ENCODE data around the gene ERLEC1. TPM values are rescaled to one million over a fixed set of nuclear protein-coding genes. Genes with fewer than 3 reads are reported as not detected.

Gene ERLEC1
- total RNA-seq, 1 donor = 95.2 TPM

GRCh38 chr2:53865264-53865663 is 78.4 kb downstream of the ERLEC1 start:
- peaks cover 63% of the 10 kb centered on the region for H3K36me3 ChIP-seq (ENCODE audit: insufficient read depth, low read length)
- no peak for TF ChIP-seq CTCF (IDR thresholded peaks at IDR 0.05; ENCODE audit: extremely low read depth, low read depth, low read length)
- no peak for DNase-seq (ENCODE audit: insufficient read length, low spot score, missing footprints)

GRCh38 chr2:53865962-53866361 is 79.1 kb downstream of the ERLEC1 start:
- TF ChIP-seq CTCF (IDR thresholded peaks at IDR 0.05; ENCODE audit: extremely low read depth, low read depth, low read length) = no peak
- Histone ChIP-seq H3K27me3 (ENCODE audit: insufficient read depth, low read length) (no peaks in the 10 kb centered on the region), H3K4me2 (ENCODE audit: insufficient read depth, low read length) (no peak overlapping the region), H3K27ac (ENCODE audit: low read depth, low read length) (no peak overlapping the region), H3K36me3 (ENCODE audit: insufficient read depth, low read length) (peaks cover 68% of the 10 kb centered on the region), H2AFZ (ENCODE audit: low read length) (no peak overlapping the region), H3K4me1 (ENCODE audit: insufficient read depth, low read length) (no peaks in the 10 kb centered on the region), H3K9me3 (ENCODE audit: low read depth, low read length) (no peaks in the 10 kb centered on the region), H4K20me1 (ENCODE audit: insufficient read depth, low read length) (peaks cover 5% of the 10 kb centered on the region), H3K4me3 (ENCODE audit: insufficient read depth, low read length) (no peak overlapping the region), H3K79me2 (ENCODE audit: insufficient read depth, low read length) (no peaks in the 10 kb centered on the region)
- DNase-seq (ENCODE audit: insufficient read length, low spot score, missing footprints) = no peak

More at GRCh38 chr2:53865264-53865663, 78.4 kb downstream of the ERLEC1 start:
- Histone ChIP-seq H3K4me3 (ENCODE audit: insufficient read depth, low read length) (no peak overlapping the region), H3K27ac (ENCODE audit: low read depth, low read length) (no peak overlapping the region), H3K27me3 (ENCODE audit: insufficient read depth, low read length) (no peaks in the 10 kb centered on the region), H3K4me1 (ENCODE audit: insufficient read depth, low read length) (peaks cover 2% of the 10 kb centered on the region), H3K4me2 (ENCODE audit: insufficient read depth, low read length) (no peak overlapping the region), H2AFZ (ENCODE audit: low read length) (no peak overlapping the region), H3K9me3 (ENCODE audit: low read depth, low read length) (no peaks in the 10 kb centered on the region), H4K20me1 (ENCODE audit: insufficient read depth, low read length) (peaks cover 5% of the 10 kb centered on the region), H3K79me2 (ENCODE audit: insufficient read depth, low read length) (no peaks in the 10 kb centered on the region)

- no peak overlapping the region for H3K4me2 ChIP-seq (ENCODE audit: insufficient read depth, low read length)
- peaks cover 73% of the 10 kb centered on the region for H3K36me3 ChIP-seq (ENCODE audit: insufficient read depth, low read length)
- peaks cover 5% of the 10 kb centered on the region for H4K20me1 ChIP-seq (ENCODE audit: insufficient read depth, low read length)
- H3K4me1 ChIP-seq (ENCODE audit: insufficient read depth, low read length) = no peaks in the 10 kb centered on the region
- H2AFZ ChIP-seq (ENCODE audit: low read length) = no peak overlapping the region
- no peak for TF ChIP-seq CTCF (IDR thresholded peaks at IDR 0.05; ENCODE audit: extremely low read depth, low read depth, low read length)
- no peaks in the 10 kb centered on the region for H3K27me3 ChIP-seq (ENCODE audit: insufficient read depth, low read length)
- no peaks in the 10 kb centered on the region for H3K79me2 ChIP-seq (ENCODE audit: insufficient read depth, low read length)
- no peaks in the 10 kb centered on the region for H3K9me3 ChIP-seq (ENCODE audit: low read depth, low read length)
- H3K4me3 ChIP-seq (ENCODE audit: insufficient read depth, low read length) = no peak overlapping the region
- no peak for DNase-seq (ENCODE audit: insufficient read length, low spot score, missing footprints)
- no peak overlapping the region for H3K27ac ChIP-seq (ENCODE audit: low read depth, low read length)
These were observed 80.3 kb downstream of the ERLEC1 start for GRCh38 chr2:53867169-53867568.

GRCh38 chr2:53867773-53868172 is 80.9 kb downstream of the ERLEC1 start:
- no peak overlapping the region for H2AFZ ChIP-seq (ENCODE audit: low read length)
- no peaks in the 10 kb centered on the region for H3K79me2 ChIP-seq (ENCODE audit: insufficient read depth, low read length)
- peaks cover 76% of the 10 kb centered on the region for H3K36me3 ChIP-seq (ENCODE audit: insufficient read depth, low read length)
- H4K20me1 ChIP-seq (ENCODE audit: insufficient read depth, low read length) = peaks cover 5% of the 10 kb centered on the region
- no peaks in the 10 kb centered on the region for H3K9me3 ChIP-seq (ENCODE audit: low read depth, low read length)
- H3K27ac ChIP-seq (ENCODE audit: low read depth, low read length) = no peak overlapping the region
- H3K4me3 ChIP-seq (ENCODE audit: insufficient read depth, low read length) = no peak overlapping the region
- DNase-seq (ENCODE audit: insufficient read length, low spot score, missing footprints) = no peak
- H3K27me3 ChIP-seq (ENCODE audit: insufficient read depth, low read length) = no peaks in the 10 kb centered on the region
- H3K4me1 ChIP-seq (ENCODE audit: insufficient read depth, low read length) = no peaks in the 10 kb centered on the region
- H3K4me2 ChIP-seq (ENCODE audit: insufficient read depth, low read length) = no peak overlapping the region
- no peak for TF ChIP-seq CTCF (IDR thresholded peaks at IDR 0.05; ENCODE audit: extremely low read depth, low read depth, low read length)

Small RNA genes within 50 kb of the gene (small RNA-seq; reads per million reads assigned to genes)
- 0.52 reads per million for gene MIR3682

Other genes with a start within 250 kb of the ERLEC1 start
- gene CHAC2, start 19.2 kb upstream of the ERLEC1 start, total RNA-seq = 2.7 and 3.3 TPM in 2 replicates
- 21.4 and 23.9 TPM in 2 replicates for gene ASB3, start 91 bp upstream of the ERLEC1 start, total RNA-seq
- gene GPR75, start 72.9 kb downstream of the ERLEC1 start, total RNA-seq = 1.8 and 2.2 TPM in 2 replicates
- 58.0 and 61.9 TPM in 2 replicates for gene PSME4, start 183.9 kb downstream of the ERLEC1 start, total RNA-seq

Measured in osteoblast (primary cell).